Mesendoderm (in vitro differentiated cells): ENCODE measurements around the gene BCKDK.

ENCODE experiments used
- DNase-seq: peaks from one replicate; pipeline ENCODE4 v3.0.0; 2013
- H2AK5ac ChIP-seq: 2 replicates; pipeline ENCODE4 v1.6.1; 2013; ENCODE audit warnings: low read length, inconsistent platforms
- H2BK120ac ChIP-seq: 2 replicates; pipeline ENCODE4 v1.6.1; 2013; ENCODE audit warnings: low read depth, mild to moderate bottlenecking, low read length, moderate library complexity, mixed read lengths
- H2BK15ac ChIP-seq: replicated peaks from 2 replicates; pipeline ENCODE4 v1.6.1; 2013; ENCODE audit warnings: low read depth, mild to moderate bottlenecking, moderate library complexity
- H2BK5ac ChIP-seq: 2 replicates; pipeline ENCODE4 v1.6.1; 2013; ENCODE audit warnings: low read length, inconsistent platforms
- H3K18ac ChIP-seq: 2 replicates; pipeline ENCODE4 v1.6.1; 2013; ENCODE audit warnings: mild to moderate bottlenecking, low read length, mixed read lengths
- H3K23ac ChIP-seq: one replicate; pipeline ENCODE4 v1.6.1; 2013; ENCODE audit warnings: low read length
- H3K27ac ChIP-seq: 2 replicates; pipeline ENCODE4 v1.5.1; 2013; ENCODE audit warnings: low read depth, mild to moderate bottlenecking, inconsistent platforms, low read length, moderate library complexity
- H3K27me3 ChIP-seq: 2 replicates; pipeline ENCODE4 v1.6.1; 2013; ENCODE audit warnings: low read length, control low read depth, mild to moderate bottlenecking, inconsistent platforms; ENCODE audit not compliant: insufficient read depth, poor library complexity
- H3K36me3 ChIP-seq: 2 replicates; pipeline ENCODE4 v1.6.1; 2013; ENCODE audit warnings: low read length, inconsistent platforms; ENCODE audit not compliant: control insufficient read depth, insufficient read depth
- H3K4ac ChIP-seq: one replicate; pipeline ENCODE4 v1.6.1; 2013; ENCODE audit warnings: low read depth, mild to moderate bottlenecking, low read length, moderate library complexity
- H3K4me1 ChIP-seq: 2 replicates; pipeline ENCODE4 v1.6.1; 2013; ENCODE audit warnings: low read depth, low read length, inconsistent platforms; ENCODE audit not compliant: control insufficient read depth
- H3K4me2 ChIP-seq: 2 replicates; pipeline ENCODE4 v1.6.1; 2013; ENCODE audit warnings: low read length
- H3K4me3 ChIP-seq: 2 replicates; pipeline ENCODE4 v1.5.1; 2013; ENCODE audit warnings: mild to moderate bottlenecking, low read length
- H3K56ac ChIP-seq: one replicate; pipeline ENCODE4 v1.6.1; 2013; ENCODE audit warnings: low read length
- H3K79me1 ChIP-seq: 2 replicates; pipeline ENCODE4 v1.6.1; 2013; ENCODE audit warnings: low read length, inconsistent platforms
- H3K79me2 ChIP-seq: 2 replicates; pipeline ENCODE4 v1.6.1; 2013; ENCODE audit warnings: mild to moderate bottlenecking, low read length; ENCODE audit not compliant: control insufficient read depth, insufficient read depth
- H3K9ac ChIP-seq: 2 replicates; pipeline ENCODE4 v1.6.1; 2013; ENCODE audit warnings: low read length, inconsistent platforms
- H4K5ac ChIP-seq: one replicate; pipeline ENCODE4 v1.6.1; 2013; ENCODE audit warnings: low read length
- H4K8ac ChIP-seq: one replicate; pipeline ENCODE4 v1.6.1; 2013; ENCODE audit warnings: low read depth, mild to moderate bottlenecking, control low read depth, low read length, moderate library complexity
- WGBS: extraction: QIAGEN DNeasy Blood & Tissue Kit; methylation state at CpG from one replicate; pipeline ENCODE4 v1.1.7; 2013; ENCODE audit warnings: low lambda C conversion rate, missing lambda C conversion rate; ENCODE audit not compliant: insufficient coverage; ENCODE audit errors: extremely low coverage; 5-methylcytosine and 5-hydroxymethylcytosine counted together

The BCKDK gene

DNA sequence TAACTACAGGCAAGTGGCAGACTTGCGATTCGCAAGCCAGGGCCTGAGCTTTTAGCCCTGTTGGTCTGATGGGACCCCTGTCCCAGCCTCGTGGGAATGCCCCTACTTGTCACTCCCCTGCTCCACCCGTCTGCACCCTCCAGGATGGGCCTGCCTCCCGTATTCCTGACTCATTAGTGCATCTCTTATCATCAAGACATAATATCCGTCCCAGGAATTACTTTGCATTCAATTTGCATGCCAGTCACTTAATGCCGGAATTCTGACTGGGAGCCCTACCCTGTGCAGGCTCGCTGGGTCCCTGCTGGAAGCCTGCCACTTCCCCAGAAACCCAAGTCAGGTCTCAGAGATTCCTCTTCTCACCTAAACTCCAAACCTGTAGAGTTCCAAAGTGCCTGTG is 22.8 kb upstream of the BCKDK start:
- Histone ChIP-seq H4K5ac (no peak overlapping the region), H3K9ac (no peak overlapping the region), H3K36me3 (no peaks in the 10 kb centered on the region), H2AK5ac (no peak overlapping the region), H3K4me1 (no peaks in the 10 kb centered on the region), H3K56ac (no peak overlapping the region), H3K27me3 (no peaks in the 10 kb centered on the region), H3K23ac (no peak overlapping the region), H3K4ac (no peak overlapping the region), H2BK15ac (no peak overlapping the region), H3K79me2 (no peaks in the 10 kb centered on the region), H4K8ac (no peak overlapping the region), H3K4me2 (no peak overlapping the region), H3K4me3 (no peak overlapping the region), H2BK5ac (no peak overlapping the region), H3K27ac (no peak overlapping the region), H3K79me1 (peaks cover 2% of the 10 kb centered on the region), H2BK120ac (no peak overlapping the region), H3K18ac (no peak overlapping the region)
- DNase-seq: no peak
- WGBS: no CpG with 5 or more reads among the region's 8 CpGs

GRCh38 chr16:31085873-31086628 is 22.1 kb upstream of the BCKDK start:
- H3K79me1 ChIP-seq: no peaks in the 10 kb centered on the region

DNA sequence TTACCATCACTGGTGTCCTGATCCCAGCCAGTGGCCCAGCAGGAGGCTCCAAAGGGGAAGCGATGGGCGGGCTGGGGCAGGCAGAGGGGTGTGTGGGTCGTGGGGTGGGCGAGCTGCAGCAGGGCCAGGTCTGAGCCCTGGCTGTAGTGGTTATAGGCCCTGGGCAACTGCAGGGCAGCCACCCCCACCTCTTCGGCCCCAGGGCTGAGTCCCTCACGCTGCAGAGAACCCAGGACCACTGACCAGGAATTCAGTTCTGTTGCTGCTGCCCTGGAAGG is 21.6 kb upstream of the BCKDK start:
- H2BK120ac ChIP-seq: no peak overlapping the region
- H2AK5ac ChIP-seq: no peak overlapping the region
- DNase-seq: no peak

More at GRCh38 chr16:31085873-31086628, 22.1 kb upstream of the BCKDK start:
- H3K36me3 ChIP-seq: peaks cover 6% of the 10 kb centered on the region
- H4K5ac ChIP-seq: no peak overlapping the region
- H3K23ac ChIP-seq: no peak overlapping the region
- no peak overlapping the region for H3K4me3 ChIP-seq
- no peak overlapping the region for H2AK5ac ChIP-seq
- H3K27me3 ChIP-seq: no peaks in the 10 kb centered on the region
- no peak overlapping the region for H3K27ac ChIP-seq
- no peak for DNase-seq
- H2BK5ac ChIP-seq: no peak overlapping the region
- no peak overlapping the region for H3K9ac ChIP-seq
- H3K4me2 ChIP-seq: no peak overlapping the region
- no peak overlapping the region for H3K56ac ChIP-seq
- no peak overlapping the region for H3K4ac ChIP-seq
- H2BK120ac ChIP-seq: no peak overlapping the region
- H2BK15ac ChIP-seq: no peak overlapping the region
- H3K4me1 ChIP-seq: no peaks in the 10 kb centered on the region
- no peak overlapping the region for H3K18ac ChIP-seq
- H3K79me2 ChIP-seq: no peaks in the 10 kb centered on the region
- WGBS: no CpG with 5 or more reads among the region's 18 CpGs
- H4K8ac ChIP-seq: no peak overlapping the region

GRCh38 chr16:31087481-31087880 is 20.7 kb upstream of the BCKDK start:
- H4K8ac ChIP-seq: no peak overlapping the region
- H3K4me3 ChIP-seq: no peak overlapping the region
- peaks cover 4% of the 10 kb centered on the region for H3K79me1 ChIP-seq
- H3K9ac ChIP-seq: no peak overlapping the region
- H3K27ac ChIP-seq: no peak overlapping the region
- H3K36me3 ChIP-seq: peaks cover 6% of the 10 kb centered on the region
- no peak overlapping the region for H2AK5ac ChIP-seq
- H2BK5ac ChIP-seq: no peak overlapping the region
- H3K4me2 ChIP-seq: no peak overlapping the region
- H3K27me3 ChIP-seq: no peaks in the 10 kb centered on the region
- no peak overlapping the region for H3K56ac ChIP-seq
- no peaks in the 10 kb centered on the region for H3K4me1 ChIP-seq
- H2BK120ac ChIP-seq: no peak overlapping the region
- no peak overlapping the region for H3K4ac ChIP-seq
- H3K79me2 ChIP-seq: no peaks in the 10 kb centered on the region
- no peak for DNase-seq
- H3K23ac ChIP-seq: no peak overlapping the region
- H4K5ac ChIP-seq: no peak overlapping the region
- H3K18ac ChIP-seq: no peak overlapping the region
- WGBS: no CpG with 5 or more reads among the region's 8 CpGs
- no peak overlapping the region for H2BK15ac ChIP-seq

More for the DNA sequence above, 21.6 kb upstream of the BCKDK start:
- H3K27me3 ChIP-seq: no peaks in the 10 kb centered on the region
- peaks cover 2% of the 10 kb centered on the region for H3K79me1 ChIP-seq
- H3K36me3 ChIP-seq: peaks cover 6% of the 10 kb centered on the region
- WGBS: no CpG with 5 or more reads among the region's 6 CpGs
- no peak overlapping the region for H3K18ac ChIP-seq
- no peak overlapping the region for H3K23ac ChIP-seq
- H3K9ac ChIP-seq: no peak overlapping the region
- no peaks in the 10 kb centered on the region for H3K4me1 ChIP-seq
- H3K56ac ChIP-seq: no peak overlapping the region
- no peak overlapping the region for H3K4me2 ChIP-seq
- H2BK15ac ChIP-seq: no peak overlapping the region
- no peak overlapping the region for H3K4me3 ChIP-seq
- H3K4ac ChIP-seq: no peak overlapping the region
- H2BK5ac ChIP-seq: no peak overlapping the region
- no peak overlapping the region for H4K8ac ChIP-seq
- H4K5ac ChIP-seq: no peak overlapping the region
- H3K79me2 ChIP-seq: no peaks in the 10 kb centered on the region
- H3K27ac ChIP-seq: no peak overlapping the region

DNA sequence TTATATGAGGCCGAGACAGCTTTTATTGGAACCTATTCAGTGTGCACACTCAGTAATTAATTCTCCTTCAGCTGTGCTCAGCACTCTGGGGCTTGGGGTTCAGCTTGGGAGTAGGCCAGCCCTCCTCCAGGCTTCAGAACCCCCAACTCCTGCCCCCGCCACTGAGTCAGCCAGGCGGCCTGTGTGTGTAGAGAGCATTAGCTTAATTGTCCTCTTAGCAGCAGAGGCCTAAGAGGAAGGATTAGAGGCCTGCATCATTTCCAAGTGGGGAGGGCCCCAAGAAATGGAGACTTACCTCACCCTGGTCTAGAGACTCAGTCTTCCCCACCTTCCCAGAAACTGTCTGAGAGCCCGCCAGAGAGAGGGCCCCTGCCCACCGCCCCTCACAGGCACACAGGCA is 20.2 kb upstream of the BCKDK start:
- Histone ChIP-seq H2BK120ac (no peak overlapping the region), H3K56ac (no peak overlapping the region), H3K27ac (no peak overlapping the region), H3K23ac (no peak overlapping the region), H2AK5ac (no peak overlapping the region), H3K18ac (no peak overlapping the region), H3K79me2 (no peaks in the 10 kb centered on the region), H3K9ac (no peak overlapping the region), H3K36me3 (peaks cover 6% of the 10 kb centered on the region), H2BK5ac (no peak overlapping the region), H3K27me3 (no peaks in the 10 kb centered on the region), H3K4me3 (no peak overlapping the region), H3K4ac (no peak overlapping the region), H3K4me1 (no peaks in the 10 kb centered on the region), H3K4me2 (no peak overlapping the region), H4K8ac (no peak overlapping the region), H3K79me1 (peaks cover 6% of the 10 kb centered on the region), H4K5ac (no peak overlapping the region), H2BK15ac (no peak overlapping the region)
- DNase-seq: no peak
- no CpG with 5 or more reads among the region's 5 CpGs for WGBS
